ENCODE measurements around the gene VAV2. TPM values are rescaled to one million over a fixed set of nuclear protein-coding genes. Genes with fewer than 3 reads are reported as not detected.

The VAV2 gene
- total RNA-seq, 6 experiments from 2014 or later = 17.6 to 24.5 (median 21.7) TPM

DNA sequence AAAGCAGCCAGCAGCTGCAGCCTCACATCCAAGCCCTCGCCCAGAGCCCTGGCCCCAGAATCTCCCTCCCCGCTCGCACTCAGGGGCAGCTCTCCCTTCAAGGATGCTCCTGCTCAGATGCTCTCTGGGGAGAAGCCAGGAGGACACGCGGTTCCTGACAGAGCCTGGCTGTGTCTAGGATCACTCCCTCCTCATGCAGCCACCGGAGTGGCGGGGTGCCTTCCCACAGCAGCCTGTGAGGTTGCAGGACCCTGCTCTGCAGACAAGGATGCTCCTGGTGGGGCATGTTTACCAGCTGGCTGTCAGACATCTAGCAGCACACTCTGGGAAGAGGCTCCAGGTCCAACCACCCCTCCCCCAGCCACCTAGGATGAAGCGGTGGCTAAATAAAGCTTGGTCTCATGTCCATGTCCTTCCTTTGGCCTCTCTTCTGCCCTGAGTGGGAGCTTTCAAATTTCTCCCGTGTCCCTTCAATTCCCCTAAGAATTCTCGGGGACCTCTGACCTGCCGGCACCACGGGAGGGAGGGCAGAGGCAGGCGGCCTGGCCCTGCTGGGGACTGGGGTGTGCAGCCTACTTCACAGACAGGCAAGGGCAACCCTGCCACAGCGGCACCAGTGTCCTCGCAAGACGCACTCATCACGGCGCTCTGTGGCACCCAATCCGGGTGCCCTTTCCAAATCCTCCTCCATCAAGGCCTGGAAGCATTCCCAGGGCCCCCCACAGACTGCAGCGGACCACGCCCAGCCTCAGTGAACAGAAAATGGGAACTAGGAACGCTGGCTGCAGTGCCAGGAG lies 165.6 kb downstream of the VAV2 start:
- peak overlapping the region; percentile 76 for H3K27ac Mint-ChIP-seq
- peaks cover 17% of the 10 kb centered on the region for H3K4me1 Mint-ChIP-seq (ENCODE audit: low read depth)
- DNase-seq = no peak
- peaks cover 13% of the 10 kb centered on the region; the same call in 1 of the 2 replicates for H3K36me3 Mint-ChIP-seq (ENCODE audit: low read depth)
- H3K27me3 Mint-ChIP-seq (ENCODE audit: insufficient read depth) = no peaks in the 10 kb centered on the region; the same call in 1 of the 2 replicates
- H3K4me3 Mint-ChIP-seq = peak overlapping the region; percentile 52
- TF ChIP-seq, protein P1, sequence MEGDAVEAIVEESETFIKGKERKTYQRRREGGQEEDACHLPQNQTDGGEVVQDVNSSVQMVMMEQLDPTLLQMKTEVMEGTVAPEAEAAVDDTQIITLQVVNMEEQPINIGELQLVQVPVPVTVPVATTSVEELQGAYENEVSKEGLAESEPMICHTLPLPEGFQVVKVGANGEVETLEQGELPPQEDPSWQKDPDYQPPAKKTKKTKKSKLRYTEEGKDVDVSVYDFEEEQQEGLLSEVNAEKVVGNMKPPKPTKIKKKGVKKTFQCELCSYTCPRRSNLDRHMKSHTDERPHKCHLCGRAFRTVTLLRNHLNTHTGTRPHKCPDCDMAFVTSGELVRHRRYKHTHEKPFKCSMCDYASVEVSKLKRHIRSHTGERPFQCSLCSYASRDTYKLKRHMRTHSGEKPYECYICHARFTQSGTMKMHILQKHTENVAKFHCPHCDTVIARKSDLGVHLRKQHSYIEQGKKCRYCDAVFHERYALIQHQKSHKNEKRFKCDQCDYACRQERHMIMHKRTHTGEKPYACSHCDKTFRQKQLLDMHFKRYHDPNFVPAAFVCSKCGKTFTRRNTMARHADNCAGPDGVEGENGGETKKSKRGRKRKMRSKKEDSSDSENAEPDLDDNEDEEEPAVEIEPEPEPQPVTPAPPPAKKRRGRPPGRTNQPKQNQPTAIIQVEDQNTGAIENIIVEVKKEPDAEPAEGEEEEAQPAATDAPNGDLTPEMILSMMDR (IDR thresholded peaks at IDR 0.05) = no peak
- no peaks in the 10 kb centered on the region for H3K9me3 Mint-ChIP-seq

DNA sequence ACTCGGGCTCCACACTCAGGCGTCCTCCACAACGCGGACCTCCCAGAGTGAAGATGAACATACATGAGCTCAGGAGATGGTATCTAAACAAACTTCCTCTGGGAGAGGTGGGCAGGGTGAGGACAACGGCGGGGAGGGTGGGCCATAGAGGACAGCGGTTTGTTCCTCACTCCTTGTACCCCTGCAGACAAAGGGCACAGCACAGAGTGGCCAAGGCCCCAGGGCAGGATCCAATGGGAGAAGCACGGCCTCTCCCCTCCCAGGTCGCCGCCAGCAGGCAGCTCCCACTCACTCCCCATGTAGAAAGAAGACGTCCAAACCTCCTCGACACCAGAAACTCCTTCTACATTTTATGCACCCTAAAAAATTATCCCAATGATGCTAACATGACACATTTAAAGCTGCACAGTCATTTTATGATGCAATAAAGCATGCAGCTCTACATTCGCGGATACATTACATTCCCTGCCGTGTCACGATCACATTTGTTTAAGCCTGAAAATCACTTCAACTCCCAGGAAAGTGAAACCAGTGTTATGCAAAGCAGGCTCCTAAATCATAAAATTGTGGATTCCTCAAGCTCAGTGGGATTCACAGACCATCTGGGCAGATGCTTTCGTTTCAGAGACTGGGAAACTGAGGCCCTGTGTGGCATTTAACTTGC lies 166.4 kb downstream of the VAV2 start:
- no peaks in the 10 kb centered on the region for H3K9me3 Mint-ChIP-seq
- peak overlapping the region; percentile 52 for H3K4me3 Mint-ChIP-seq
- no peaks in the 10 kb centered on the region for H3K27me3 Mint-ChIP-seq (ENCODE audit: insufficient read depth)
- peak overlapping the region; percentile 76 for H3K27ac Mint-ChIP-seq
- peak; percentile 71 for DNase-seq
- TF ChIP-seq, protein P1 (IDR thresholded peaks at IDR 0.05) = no peak
- H3K4me1 Mint-ChIP-seq (ENCODE audit: low read depth) = peaks cover 17% of the 10 kb centered on the region
- peaks cover 11% of the 10 kb centered on the region; the same call in 1 of the 2 replicates for H3K36me3 Mint-ChIP-seq (ENCODE audit: low read depth)

DNA sequence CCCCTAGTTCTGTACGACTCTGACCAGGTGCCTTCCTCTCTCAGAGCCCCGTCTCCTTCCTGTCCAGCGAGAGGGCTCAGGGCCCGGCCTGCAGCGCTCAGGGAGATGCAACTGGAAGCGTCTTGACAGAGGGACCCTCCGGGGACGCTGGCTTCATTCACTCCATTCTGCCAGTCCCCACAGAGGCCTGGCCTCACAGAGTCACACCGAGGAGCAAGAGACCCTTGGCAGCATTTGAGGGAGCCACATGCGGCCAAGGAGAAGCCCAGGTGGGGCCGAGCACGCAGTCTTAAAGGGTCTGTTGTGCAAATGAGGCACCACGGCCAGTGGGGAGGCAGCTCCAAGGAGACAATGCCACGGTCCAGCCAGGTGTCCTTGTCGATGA lies 167.3 kb downstream of the VAV2 start:
- DNase-seq = no peak
- Mint-ChIP-seq H3K9me3 (no peaks in the 10 kb centered on the region), H3K27ac (no peak overlapping the region), H3K27me3 (ENCODE audit: insufficient read depth) (no peaks in the 10 kb centered on the region), H3K4me3 (no peak overlapping the region), H3K4me1 (ENCODE audit: low read depth) (peaks cover 17% of the 10 kb centered on the region), H3K36me3 (ENCODE audit: low read depth) (0 out of 2 replicates have a peak, but pooled peaks cover 5% of the 10 kb centered on the region)
- TF ChIP-seq, protein P1 (IDR thresholded peaks at IDR 0.05) = no peak

DNA sequence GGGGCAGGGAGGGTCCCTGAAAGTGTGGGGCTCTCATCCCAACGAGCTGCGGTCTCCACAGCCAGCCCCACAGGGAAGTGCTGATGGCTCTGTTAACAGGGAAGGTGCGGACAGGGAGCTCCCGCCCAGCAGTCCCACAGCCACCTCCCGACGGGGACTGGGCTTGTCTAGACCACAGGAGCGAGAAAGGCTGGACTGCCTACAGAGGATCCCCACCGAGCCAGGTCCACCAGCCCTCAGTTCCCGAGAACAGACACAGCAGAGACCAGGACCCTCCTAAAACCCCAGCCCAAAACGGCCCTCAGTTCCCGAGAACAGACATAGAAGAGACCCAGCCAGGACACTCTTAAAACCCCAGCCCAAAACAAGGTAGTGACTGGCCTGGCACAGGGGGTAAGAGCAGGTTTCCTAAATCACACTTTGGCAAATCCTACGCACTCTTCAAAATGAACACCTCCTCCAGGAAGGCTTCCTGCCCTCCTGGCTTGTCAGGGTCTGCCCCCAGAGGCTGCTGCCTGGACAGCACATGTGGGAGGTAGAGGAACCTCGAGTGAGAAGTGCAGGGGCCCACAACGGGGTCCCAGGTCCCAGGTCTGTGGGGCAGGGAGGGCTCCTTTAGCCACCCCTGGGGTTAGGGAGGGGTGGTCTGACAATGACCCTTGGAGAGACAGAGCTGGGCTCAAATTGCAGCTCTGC lies 167.9 kb downstream of the VAV2 start:
- Mint-ChIP-seq H3K27me3 (ENCODE audit: insufficient read depth) (no peaks in the 10 kb centered on the region), H3K4me3 (no peak overlapping the region), H3K9me3 (no peaks in the 10 kb centered on the region), H3K36me3 (ENCODE audit: low read depth) (0 out of 2 replicates have a peak, but pooled peaks cover 5% of the 10 kb centered on the region), H3K27ac (no peak overlapping the region), H3K4me1 (ENCODE audit: low read depth) (peaks cover 17% of the 10 kb centered on the region)
- no peak for DNase-seq
- TF ChIP-seq, protein P1 (IDR thresholded peaks at IDR 0.05) = no peak

DNA sequence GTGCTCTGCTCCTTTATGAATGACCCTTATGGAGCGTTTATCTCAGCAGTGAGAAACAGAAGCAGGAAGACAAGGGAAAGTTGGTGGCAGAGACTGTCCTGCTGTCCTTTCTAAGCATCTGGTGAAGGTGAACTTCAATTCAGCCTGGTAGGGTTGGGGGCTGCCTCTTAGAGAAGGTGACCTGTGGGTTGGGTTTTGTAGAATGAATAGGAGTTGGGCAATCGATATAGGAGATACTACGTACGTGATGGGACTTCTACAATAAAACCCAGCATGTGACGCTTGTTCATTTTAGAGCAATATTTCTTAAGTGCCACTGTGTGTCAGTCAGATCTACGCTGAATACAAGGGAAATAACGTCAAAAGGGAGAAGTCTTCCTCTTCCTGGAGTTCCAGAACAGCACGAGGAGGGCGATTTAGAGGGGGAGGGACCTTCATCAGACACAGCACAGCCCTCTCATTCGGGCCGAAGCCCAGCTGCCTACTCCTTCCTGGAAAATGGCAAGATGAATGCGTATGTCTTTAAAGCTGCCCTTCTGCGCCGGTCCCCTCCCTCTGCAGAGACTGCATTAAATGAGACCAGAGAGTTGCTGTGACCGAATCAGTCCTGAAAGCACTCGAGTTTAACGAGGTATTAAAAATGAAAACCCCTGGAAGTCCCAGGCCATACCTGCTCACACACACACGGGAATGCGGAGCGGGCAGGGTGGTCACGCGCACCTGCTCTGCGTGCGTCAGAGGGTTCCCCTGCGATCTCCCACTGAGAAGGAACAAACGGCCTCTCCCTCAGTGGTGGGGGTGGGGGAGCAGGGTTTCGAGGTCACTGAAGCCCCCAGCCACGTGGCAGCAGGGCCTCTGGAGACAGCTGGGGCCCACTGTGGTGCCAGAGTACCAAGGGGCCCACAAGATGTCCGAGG lies 168.7 kb downstream of the VAV2 start:
- no peaks in the 10 kb centered on the region for H3K27me3 Mint-ChIP-seq (ENCODE audit: insufficient read depth)
- H3K4me3 Mint-ChIP-seq = no peak overlapping the region
- no peak overlapping the region for H3K27ac Mint-ChIP-seq
- no peak for DNase-seq
- peaks cover 17% of the 10 kb centered on the region for H3K4me1 Mint-ChIP-seq (ENCODE audit: low read depth)
- no peaks in the 10 kb centered on the region for H3K9me3 Mint-ChIP-seq
- H3K36me3 Mint-ChIP-seq (ENCODE audit: low read depth) = peaks cover 9% of the 10 kb centered on the region
- TF ChIP-seq, protein P1 (IDR thresholded peaks at IDR 0.05) = no peak
